WTC11 (cell line): Measurements from ENCODE around the gene MAP7. TPM values are rescaled to one million over a fixed set of nuclear protein-coding genes. Genes with fewer than 3 reads are reported as not detected.

Experiments
- ATAC-seq: fragments of 200-7000 bp; cut with Tn5 transposase; 2 replicates; pipeline ENCODE4 v1.10.0; 2021; ENCODE audit warnings: mild to moderate bottlenecking, moderate library complexity
- CTCF ChIA-PET: fragments of 300-600 bp; sonication (Branson Sonifier 250); formaldehyde crosslinking; loops from one replicate; lab custom pipeline; 2021; ENCODE audit warnings: antibody characterized with exemption; lab: Charles Lee
- POLR2A ChIA-PET: fragments of 350-600 bp; sonication (Branson Sonifier 250); formaldehyde crosslinking; loops from one replicate; lab custom pipeline; 2021; ENCODE audit warnings: antibody characterized with exemption; lab: Charles Lee
- DNase-seq: peaks from one replicate; pipeline ENCODE4 v3.0.0; 2021; ENCODE audit warnings: low spot score
- H3K27ac Mint-ChIP-seq: 2 replicates; pipeline ENCODE4 v1.8.0; 2021; ENCODE audit warnings: mixed read lengths
- H3K27me3 Mint-ChIP-seq: 2 replicates; pipeline ENCODE4 v1.8.0; 2021; ENCODE audit warnings: low read depth, mild to moderate bottlenecking, moderate library complexity, mixed read lengths
- H3K36me3 Mint-ChIP-seq: 2 replicates; pipeline ENCODE4 v1.8.0; 2021; ENCODE audit warnings: mixed read lengths
- H3K4me1 Mint-ChIP-seq: 2 replicates; pipeline ENCODE4 v1.8.0; 2022; ENCODE audit warnings: mixed read lengths
- H3K4me3 Mint-ChIP-seq: 2 replicates; pipeline ENCODE4 v1.8.0; 2021; ENCODE audit warnings: mild to moderate bottlenecking, moderate library complexity, mixed read lengths
- H3K9me3 Mint-ChIP-seq: 2 replicates; pipeline ENCODE4 v1.8.0; 2021; ENCODE audit warnings: mixed read lengths
- AFF4 ChIP-seq: sonication (generic); formaldehyde crosslinking; IDR thresholded peaks from 2 replicates; pipeline ENCODE4 v1.8.1; 2023; ENCODE audit warnings: mild to moderate bottlenecking, missing genetic modification reagents, borderline replicate concordance
- ATF2 ChIP-seq: sonication (generic); formaldehyde crosslinking; IDR thresholded peaks from 2 replicates; pipeline ENCODE4 v1.8.1; 2022; ENCODE audit warnings: low read depth, missing genetic modification reagents, borderline replicate concordance
- ATF3 ChIP-seq: sonication (generic); formaldehyde crosslinking; conservative IDR thresholded peaks from 2 replicates; pipeline ENCODE4 v1.8.1; 2022; ENCODE audit warnings: mild to moderate bottlenecking, missing genetic modification reagents
- FOXK1 ChIP-seq: sonication (generic); formaldehyde crosslinking; IDR thresholded peaks from 2 replicates; pipeline ENCODE4 v1.8.0; 2022; ENCODE audit warnings: mild to moderate bottlenecking, moderate library complexity, missing genetic modification reagents
- FOXP1 ChIP-seq: sonication (generic); formaldehyde crosslinking; IDR thresholded peaks from 2 replicates; pipeline ENCODE4 v1.8.0; 2022; ENCODE audit warnings: missing genetic modification reagents, mild to moderate bottlenecking, moderate library complexity, borderline replicate concordance
- FOXP4 ChIP-seq: sonication (generic); formaldehyde crosslinking; IDR thresholded peaks from 2 replicates; pipeline ENCODE4 v1.8.0; 2022; ENCODE audit warnings: mild to moderate bottlenecking, missing genetic modification reagents
- JAZF1 ChIP-seq: fragments of 250-450 bp; sonication (Bioruptor Pico); IDR thresholded peaks from 2 replicates; pipeline ENCODE4 v1.9.0; 2021; ENCODE audit warnings: moderate library complexity, mild to moderate bottlenecking, inconsistent platforms
- KAT7 ChIP-seq: sonication (generic); formaldehyde crosslinking; IDR thresholded peaks from 2 replicates; pipeline ENCODE4 v1.8.1; 2023; ENCODE audit warnings: missing genetic modification reagents, mild to moderate bottlenecking, borderline replicate concordance
- NR3C1 ChIP-seq: sonication (generic); formaldehyde crosslinking; conservative IDR thresholded peaks from 2 replicates; pipeline ENCODE4 v1.8.1; 2023; ENCODE audit warnings: low read depth, mild to moderate bottlenecking, missing genetic modification reagents
- USF2 ChIP-seq: sonication (generic); formaldehyde crosslinking; IDR thresholded peaks from 2 replicates; pipeline ENCODE4 v1.8.1; 2023; ENCODE audit warnings: mild to moderate bottlenecking, missing genetic modification reagents, moderate library complexity
- ZBTB43 ChIP-seq: sonication (generic); formaldehyde crosslinking; IDR thresholded peaks from 2 replicates; pipeline ENCODE4 v1.8.1; 2023; ENCODE audit warnings: mild to moderate bottlenecking, missing genetic modification reagents
- ZNF232 ChIP-seq: sonication (generic); formaldehyde crosslinking; IDR thresholded peaks from 2 replicates; pipeline ENCODE4 v1.8.0; 2022; ENCODE audit warnings: mild to moderate bottlenecking, missing genetic modification reagents
- ZNF396 ChIP-seq: fragments of 250-450 bp; sonication (Bioruptor Pico); IDR thresholded peaks from 2 replicates; pipeline ENCODE4 v1.8.0; 2021; ENCODE audit warnings: mild to moderate bottlenecking, moderate library complexity, borderline replicate concordance
- ZNF416 ChIP-seq: fragments of 250-450 bp; sonication (Bioruptor Pico); IDR thresholded peaks from 2 replicates; pipeline ENCODE4 v1.9.0; 2021; ENCODE audit warnings: mild to moderate bottlenecking, inconsistent platforms
- ZNF423 ChIP-seq: fragments of 250-450 bp; sonication (Bioruptor Pico); IDR thresholded peaks from 2 replicates; pipeline ENCODE4 v2.1.2; 2022; ENCODE audit warnings: mild to moderate bottlenecking, moderate library complexity
- ZNF532 ChIP-seq: fragments of 250-450 bp; sonication (Bioruptor Pico); IDR thresholded peaks from 2 replicates; pipeline ENCODE4 v1.9.0; 2021; ENCODE audit warnings: mild to moderate bottlenecking, borderline replicate concordance
- total RNA-seq: library from RNA; stranded (reverse); gene quantifications from 3 replicates; pipeline ENCODE4 v1.2.3, GENCODE V29; 2021

MAP7 gene
- total RNA-seq, 1 experiment from 2014 or later: 56.6 TPM

- TF ChIP-seq AFF4 (CRISPR knock-in tag) (no peak), ZNF232 (CRISPR knock-in tag) (no peak), ZNF416 (no peak), ZBTB43 (no peak)
These were observed 3.1 kb upstream of the MAP7 start (continued) for GRCh38 chr6:136553166-136553787.

GRCh38 chr6:136552054-136552453 lies 1.8 kb upstream of the MAP7 start:
- Mint-ChIP-seq H3K9me3 (no peaks in the 10 kb centered on the region), H3K4me3 (no peak overlapping the region), H3K27ac (no peak overlapping the region), H3K4me1 (peaks cover 25% of the 10 kb centered on the region), H3K36me3 (no peaks in the 10 kb centered on the region), H3K27me3 (peaks cover 38% of the 10 kb centered on the region)
- no peak for TF ChIP-seq ZNF416
- no peak for TF ChIP-seq ZNF532
- no peak for TF ChIP-seq ATF3 (CRISPR knock-in tag)
- TF ChIP-seq ZNF423: no peak
- TF ChIP-seq ZBTB43: no peak
- TF ChIP-seq ZNF396 (CRISPR knock-in tag): no peak
- ChIA-PET CTCF (interaction anchor here (3.8 kb wide), 1 partner anchor 25 kb away, joined by 70 read pairs; no protein-coding TSS in a partner anchor), POLR2A (no interaction called here)
- no peak for ATAC-seq
- DNase-seq: no peak

- H3K36me3 Mint-ChIP-seq: no peaks in the 10 kb centered on the region
- H3K4me3 Mint-ChIP-seq: peak overlapping the region; percentile 69
- ChIA-PET CTCF (interaction anchor here (0.6 to 3.8 kb wide), 54 partner anchors 9 to 438 kb away, joined by 3 to 70 read pairs (median 5); partner anchors contain the start of genes BCLAF1, MAP3K5, MTFR2 and SLC35D3), POLR2A (interaction anchor here (1.0 to 2.4 kb wide), 4 partner anchors 25 to 301 kb away, joined by 3 to 13 read pairs (median 10); partner anchors contain the start of genes BCLAF1 and MTFR2)
- H3K27me3 Mint-ChIP-seq: peaks cover 38% of the 10 kb centered on the region
- H3K9me3 Mint-ChIP-seq: no peaks in the 10 kb centered on the region
- H3K27ac Mint-ChIP-seq: no peak overlapping the region
- peaks cover 34% of the 10 kb centered on the region for H3K4me1 Mint-ChIP-seq
- ATAC-seq: no peak
- DNase-seq: no peak
- no peak for TF ChIP-seq ATF2 (CRISPR knock-in tag)
- no peak for TF ChIP-seq USF2 (CRISPR knock-in tag)
- TF ChIP-seq FOXP1 (CRISPR knock-in tag): no peak
- TF ChIP-seq NR3C1 (CRISPR knock-in tag): no peak
- TF ChIP-seq FOXP4 (CRISPR knock-in tag): no peak
- TF ChIP-seq KAT7 (CRISPR knock-in tag): no peak
- no peak for TF ChIP-seq FOXK1 (CRISPR knock-in tag)
- no peak for TF ChIP-seq JAZF1
These were observed 881 bp upstream of the MAP7 start for GRCh38 chr6:136551103-136551502.
